HG03025 (cell line): ENCODE results near the gene PIH1D2.
"Not testable (repeated sequence)": the region's sequence is repeated elsewhere in the genome, so short reads cannot be mapped to it uniquely, and the experiment has no call there.

Experiments
- ATAC-seq: cut with Tn5 transposase; IDR thresholded peaks from one replicate; pipeline ENCODE4 v1.9.1; 2021; ENCODE audit warnings: mild to moderate bottlenecking, moderate library complexity; ENCODE audit not compliant: unreplicated experiment, low FRiP score

Gene PIH1D2

GRCh38 chr11:112073941-112074811 lies at the start of gene PIH1D2, which contains the start of gene NKAPD1:
Gene PIH1D2 (minus strand): TSS chr11:112074017. CDS start chr11:112073174, 843 bp downstream.
Gene NKAPD1 (plus strand): TSS chr11:112074299. CDS start chr11:112075575, 1,276 bp downstream.
- peak; percentile 88 for ATAC-seq

GRCh38 chr11:112123129-112123528 lies 49.3 kb upstream of the PIH1D2 start:
- ATAC-seq, result no peak

- no peak for ATAC-seq
Observed at GRCh38 chr11:112121981-112122615, 48.3 kb upstream of the PIH1D2 start.

- no peak for ATAC-seq
Observed at GRCh38 chr11:112118176-112118575, 44.4 kb upstream of the PIH1D2 start.

- ATAC-seq, result no peak
Observed at GRCh38 chr11:112115386-112115785, 41.6 kb upstream of the PIH1D2 start.

- ATAC-seq, result no peak
Observed at GRCh38 chr11:112114460-112114859, 40.6 kb upstream of the PIH1D2 start.

GRCh38 chr11:112113539-112114457 lies 40.0 kb upstream of the PIH1D2 start:
- ATAC-seq, result no peak

- no peak for ATAC-seq
Observed at GRCh38 chr11:112106070-112106469, 32.3 kb upstream of the PIH1D2 start.

- ATAC-seq, result no peak
Observed at GRCh38 chr11:112103446-112103845, 29.6 kb upstream of the PIH1D2 start.

GRCh38 chr11:112100462-112100861 lies 26.6 kb upstream of the PIH1D2 start:
- no peak for ATAC-seq

- no peak for ATAC-seq
Observed at GRCh38 chr11:112097734-112098528, 24.1 kb upstream of the PIH1D2 start.

GRCh38 chr11:112096194-112096593 lies 22.4 kb upstream of the PIH1D2 start:
- no peak for ATAC-seq

- not testable (repeated sequence) for ATAC-seq
Observed at GRCh38 chr11:112095302-112095701, 21.5 kb upstream of the PIH1D2 start.

- no peak for ATAC-seq
Observed at GRCh38 chr11:112087212-112087611, 13.4 kb upstream of the PIH1D2 start.

- peak; percentile 87 for ATAC-seq
Observed at GRCh38 chr11:112086422-112087191, 12.8 kb upstream of the PIH1D2 start, which contains the start of the genes SDHD and TIMM8B. Gene SDHD (plus strand): TSS chr11:112086873. CDS start chr11:112086908, 35 bp downstream. Gene TIMM8B (minus strand): TSS chr11:112086756. CDS start chr11:112086723, 33 bp downstream.

GRCh38 chr11:112085822-112086421 lies 12.1 kb upstream of the PIH1D2 start:
- peak; percentile 21 for ATAC-seq

GRCh38 chr11:112082729-112083128 lies 8.9 kb upstream of the PIH1D2 start:
- no peak for ATAC-seq

GRCh38 chr11:112062923-112063322 lies 10.9 kb downstream of the PIH1D2 start:
- ATAC-seq, result no peak
